Kidney epithelial cell (primary cell): Measurements from ENCODE around the gene WFDC13. TPM values are rescaled to one million over a fixed set of nuclear protein-coding genes. Genes with fewer than 3 reads are reported as not detected.

Experiments
- DNase-seq: peaks from one replicate; pipeline ENCODE4 v3.0.0-alpha.2; 2010; ENCODE audit warnings: low read depth
- H3K27me3 ChIP-seq: 2 replicates; pipeline ENCODE4 v1.6.0; 2011; ENCODE audit warnings: low read length; ENCODE audit not compliant: control insufficient read depth, insufficient read depth
- H3K36me3 ChIP-seq: 2 replicates; pipeline ENCODE4 v1.5.1; 2011; ENCODE audit warnings: low read length; ENCODE audit not compliant: control insufficient read depth, insufficient read depth
- H3K4me3 ChIP-seq: 2 replicates; pipeline ENCODE4 v1.5.1; 2011; ENCODE audit warnings: low read depth, mild to moderate bottlenecking, control low read depth, low read length
- total RNA-seq: library from RNA; depleted of rRNA; stranded (reverse); fragments of >200 nt; gene quantifications from 2 replicates; pipeline ENCODE4 v1.2.3, GENCODE V29; 2015
- TF ChIP-seq, protein P1 (sequence below): IDR thresholded peaks from 2 replicates; pipeline ENCODE4 v1.5.1; 2011; ENCODE audit warnings: mild to moderate bottlenecking, moderate library complexity, low read length, control low read depth, inconsistent platforms; ENCODE audit not compliant: insufficient read depth, poor library complexity, severe bottlenecking

WFDC13 gene
- total RNA-seq, 1 donor from 2014 or later = not detected

DNA sequence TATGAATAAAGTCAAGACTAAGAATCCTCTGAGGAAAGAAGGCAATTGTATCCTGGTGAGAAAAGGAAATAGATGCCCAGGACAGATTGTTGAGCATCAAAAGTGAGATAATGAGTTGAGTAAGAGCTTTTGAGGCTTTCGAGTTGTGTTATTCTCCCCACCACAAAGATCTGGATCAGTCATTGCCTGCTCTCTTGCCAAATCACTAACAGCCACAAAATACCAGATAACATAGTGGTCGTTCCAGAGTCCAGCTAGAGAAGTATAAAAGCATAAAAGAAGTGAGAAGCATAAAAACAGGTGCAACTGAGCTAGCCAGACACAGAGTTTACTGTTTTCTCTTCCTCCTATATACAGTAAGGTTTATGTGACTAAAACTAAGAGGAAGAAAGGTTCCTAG is 25.2 kb downstream of the WFDC13 start:
- no peaks in the 10 kb centered on the region for H3K36me3 ChIP-seq
- TF ChIP-seq, protein P1, sequence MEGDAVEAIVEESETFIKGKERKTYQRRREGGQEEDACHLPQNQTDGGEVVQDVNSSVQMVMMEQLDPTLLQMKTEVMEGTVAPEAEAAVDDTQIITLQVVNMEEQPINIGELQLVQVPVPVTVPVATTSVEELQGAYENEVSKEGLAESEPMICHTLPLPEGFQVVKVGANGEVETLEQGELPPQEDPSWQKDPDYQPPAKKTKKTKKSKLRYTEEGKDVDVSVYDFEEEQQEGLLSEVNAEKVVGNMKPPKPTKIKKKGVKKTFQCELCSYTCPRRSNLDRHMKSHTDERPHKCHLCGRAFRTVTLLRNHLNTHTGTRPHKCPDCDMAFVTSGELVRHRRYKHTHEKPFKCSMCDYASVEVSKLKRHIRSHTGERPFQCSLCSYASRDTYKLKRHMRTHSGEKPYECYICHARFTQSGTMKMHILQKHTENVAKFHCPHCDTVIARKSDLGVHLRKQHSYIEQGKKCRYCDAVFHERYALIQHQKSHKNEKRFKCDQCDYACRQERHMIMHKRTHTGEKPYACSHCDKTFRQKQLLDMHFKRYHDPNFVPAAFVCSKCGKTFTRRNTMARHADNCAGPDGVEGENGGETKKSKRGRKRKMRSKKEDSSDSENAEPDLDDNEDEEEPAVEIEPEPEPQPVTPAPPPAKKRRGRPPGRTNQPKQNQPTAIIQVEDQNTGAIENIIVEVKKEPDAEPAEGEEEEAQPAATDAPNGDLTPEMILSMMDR = no peak
- no peak for DNase-seq
- no peak overlapping the region for H3K4me3 ChIP-seq
- no peaks in the 10 kb centered on the region for H3K27me3 ChIP-seq

DNA sequence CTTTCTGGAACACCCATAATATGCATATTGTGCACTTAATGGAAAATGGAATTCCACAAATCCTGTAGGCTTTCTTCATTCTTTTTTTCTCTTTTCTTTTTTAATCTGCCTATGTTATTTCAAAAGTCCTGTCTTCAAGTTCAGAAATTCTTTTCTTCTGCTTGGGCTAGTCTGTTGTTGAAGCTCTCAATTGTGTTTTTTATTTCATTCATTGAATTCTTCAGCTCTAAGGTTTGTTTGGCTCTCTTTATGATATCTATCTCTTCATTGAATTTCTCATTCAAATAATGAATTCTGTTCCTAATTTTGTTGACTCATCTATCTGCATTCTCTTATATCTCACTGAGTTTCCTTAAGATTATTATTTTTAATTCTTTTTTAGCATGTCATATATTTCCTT is 30.4 kb downstream of the WFDC13 start:
- Histone ChIP-seq H3K27me3 (no peaks in the 10 kb centered on the region), H3K36me3 (no peaks in the 10 kb centered on the region), H3K4me3 (no peak overlapping the region)
- TF ChIP-seq, protein P1 = no peak
- no peak for DNase-seq

- DNase-seq = no peak
- Histone ChIP-seq H3K4me3 (no peak overlapping the region), H3K36me3 (no peaks in the 10 kb centered on the region), H3K27me3 (no peaks in the 10 kb centered on the region)
- TF ChIP-seq, protein P1 = no peak
Measured at GRCh38 chr20:45735552-45735951, 33.7 kb downstream of the WFDC13 start.

DNA sequence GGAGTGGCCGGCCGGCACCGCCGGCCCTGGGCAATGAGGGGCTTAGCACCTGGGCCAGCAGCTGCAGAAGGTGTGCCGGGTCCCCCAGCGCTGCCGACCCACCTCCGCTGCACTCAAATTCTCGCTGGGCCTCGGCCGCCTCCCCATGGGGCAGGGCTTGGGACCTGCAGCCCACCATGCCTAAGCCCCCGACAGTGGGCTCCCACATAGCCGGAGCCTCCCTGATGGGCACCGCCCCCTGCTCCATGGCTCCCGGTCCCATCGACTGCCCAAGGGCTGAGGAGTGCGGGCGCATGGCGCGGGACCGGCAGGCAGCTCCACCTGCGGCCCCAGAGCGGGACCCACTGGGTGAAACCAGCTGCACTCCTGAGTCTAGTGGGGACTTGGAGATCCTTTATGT is 34.1 kb downstream of the WFDC13 start:
- no peak for DNase-seq
- TF ChIP-seq, protein P1 = no peak
- Histone ChIP-seq H3K27me3 (no peaks in the 10 kb centered on the region), H3K4me3 (no peak overlapping the region), H3K36me3 (no peaks in the 10 kb centered on the region)

GRCh38 chr20:45742596-45742995 is 40.8 kb downstream of the WFDC13 start:
- Histone ChIP-seq H3K36me3 (no peaks in the 10 kb centered on the region), H3K27me3 (no peaks in the 10 kb centered on the region), H3K4me3 (no peak overlapping the region)
- TF ChIP-seq, protein P1 = no peak
- no peak for DNase-seq

- Histone ChIP-seq H3K36me3 (no peaks in the 10 kb centered on the region), H3K27me3 (no peaks in the 10 kb centered on the region), H3K4me3 (no peak overlapping the region)
- TF ChIP-seq, protein P1 = no peak
- no peak for DNase-seq
Measured at GRCh38 chr20:45745015-45745414, 43.2 kb downstream of the WFDC13 start.
